GM19099 (cell line): ENCODE measurements around the gene CHST9.

Source experiments
- POLR2A ChIP-seq: IDR thresholded peaks from 3 replicates; pipeline ENCODE4 v1.6.1; 2011; ENCODE audit warnings: low read depth; ENCODE audit not compliant: insufficient read length; ENCODE audit errors: extremely low read depth

The CHST9 gene

GRCh38 chr18:27005589-27005988, 179.5 kb downstream of the CHST9 start:
- TF ChIP-seq POLR2A = no peak

- no peak for TF ChIP-seq POLR2A
Measured at GRCh38 chr18:27004056-27004829, 180.9 kb downstream of the CHST9 start.

- TF ChIP-seq POLR2A = no peak
Measured at GRCh38 chr18:26999797-27000196, 185.3 kb downstream of the CHST9 start.

- no peak for TF ChIP-seq POLR2A
Measured at GRCh38 chr18:26993568-26993967, 191.5 kb downstream of the CHST9 start.

- TF ChIP-seq POLR2A = no peak
Measured at GRCh38 chr18:26992926-26993325, 192.2 kb downstream of the CHST9 start.

GRCh38 chr18:26989842-26990241, 195.3 kb downstream of the CHST9 start:
- no peak for TF ChIP-seq POLR2A

GRCh38 chr18:26981360-26982082, 203.6 kb downstream of the CHST9 start:
- TF ChIP-seq POLR2A = no peak

GRCh38 chr18:26978812-26979341, 206.2 kb downstream of the CHST9 start:
- TF ChIP-seq POLR2A = no peak

GRCh38 chr18:26977781-26978180, 207.3 kb downstream of the CHST9 start:
- TF ChIP-seq POLR2A = no peak

- TF ChIP-seq POLR2A = no peak
Measured at GRCh38 chr18:26976206-26976605, 208.9 kb downstream of the CHST9 start.

- TF ChIP-seq POLR2A = no peak
Measured at GRCh38 chr18:26971409-26971808, 213.7 kb downstream of the CHST9 start.

GRCh38 chr18:26970637-26971036, 214.5 kb downstream of the CHST9 start:
- TF ChIP-seq POLR2A = no peak

- TF ChIP-seq POLR2A = no peak
Measured at GRCh38 chr18:26965206-26965605, 219.9 kb downstream of the CHST9 start.

GRCh38 chr18:26963292-26963691, 221.8 kb downstream of the CHST9 start:
- no peak for TF ChIP-seq POLR2A

- no peak for TF ChIP-seq POLR2A
Measured at GRCh38 chr18:26961839-26962238, 223.3 kb downstream of the CHST9 start.

GRCh38 chr18:26960911-26961310, 224.2 kb downstream of the CHST9 start:
- TF ChIP-seq POLR2A = no peak
